Cardiac muscle cell (in vitro differentiated cells and primary cell): ENCODE measurements around the gene FAM89B. TPM values are rescaled to one million over a fixed set of nuclear protein-coding genes. Genes with fewer than 3 reads are reported as not detected.

Experiments
- DNase-seq, 2 donors: peaks; one replicate each; pipeline versions ENCODE4 v3.0.0 to v3.0.0-alpha.2; 2010 to 2017; ENCODE audit warnings: low read depth in 1 of 2, low spot score in 1 of 2
- H3K27ac ChIP-seq: fragments of 200-600 bp; sonication (generic); 2 replicates; pipeline ENCODE4 v1.5.1; 2016
- H3K27me3 ChIP-seq: fragments of 200-600 bp; sonication (generic); 2 replicates; pipeline ENCODE4 v1.6.0; 2016; ENCODE audit warnings: control low read depth
- H3K36me3 ChIP-seq: fragments of 200-600 bp; sonication (generic); 2 replicates; pipeline ENCODE4 v1.5.1; 2016; ENCODE audit warnings: control low read depth
- H3K4me1 ChIP-seq: fragments of 200-600 bp; sonication (generic); 2 replicates; pipeline ENCODE4 v1.8.1; 2017; ENCODE audit warnings: low read depth, mild to moderate bottlenecking, mixed run types
- H3K4me3 ChIP-seq: fragments of 200-600 bp; sonication (generic); 2 replicates; pipeline ENCODE4 v1.5.1; 2016; ENCODE audit warnings: mild to moderate bottlenecking
- H3K9me3 ChIP-seq: fragments of 200-600 bp; sonication (generic); 2 replicates; pipeline ENCODE4 v1.5.1; 2017; ENCODE audit warnings: low read depth, mild to moderate bottlenecking, control low read depth
- polyA plus RNA-seq: library from polyadenylated mRNA; unstranded; fragments of >200 nt; fragmentation: Nextera tagmentation; extraction: Ambion mirVana; gene quantifications from 2 replicates; pipeline ENCODE4 v1.2.1, GENCODE V29; 2016
- total RNA-seq: library from RNA; depleted of rRNA; stranded (reverse); fragments of >200 nt; gene quantifications from 2 replicates; pipeline ENCODE4 v1.2.3, GENCODE V29; 2016
- TF ChIP-seq, protein P1 (sequence below): IDR thresholded peaks from 2 replicates; pipeline ENCODE4 v1.5.1; 2012; ENCODE audit warnings: low read depth, mild to moderate bottlenecking, low read length

The FAM89B gene
- total and polyA plus RNA-seq, 2 experiments from 2014 or later: 42.9 to 132 TPM

- H3K27me3 ChIP-seq: peaks cover 24% of the 10 kb centered on the region
These were observed 34.0 kb upstream of the FAM89B start for GRCh38 chr11:65538232-65538914.

GRCh38 chr11:65538915-65539743 is 33.2 kb upstream of the FAM89B start:
- H3K27ac ChIP-seq: no peak overlapping the region
- TF ChIP-seq, protein P1, sequence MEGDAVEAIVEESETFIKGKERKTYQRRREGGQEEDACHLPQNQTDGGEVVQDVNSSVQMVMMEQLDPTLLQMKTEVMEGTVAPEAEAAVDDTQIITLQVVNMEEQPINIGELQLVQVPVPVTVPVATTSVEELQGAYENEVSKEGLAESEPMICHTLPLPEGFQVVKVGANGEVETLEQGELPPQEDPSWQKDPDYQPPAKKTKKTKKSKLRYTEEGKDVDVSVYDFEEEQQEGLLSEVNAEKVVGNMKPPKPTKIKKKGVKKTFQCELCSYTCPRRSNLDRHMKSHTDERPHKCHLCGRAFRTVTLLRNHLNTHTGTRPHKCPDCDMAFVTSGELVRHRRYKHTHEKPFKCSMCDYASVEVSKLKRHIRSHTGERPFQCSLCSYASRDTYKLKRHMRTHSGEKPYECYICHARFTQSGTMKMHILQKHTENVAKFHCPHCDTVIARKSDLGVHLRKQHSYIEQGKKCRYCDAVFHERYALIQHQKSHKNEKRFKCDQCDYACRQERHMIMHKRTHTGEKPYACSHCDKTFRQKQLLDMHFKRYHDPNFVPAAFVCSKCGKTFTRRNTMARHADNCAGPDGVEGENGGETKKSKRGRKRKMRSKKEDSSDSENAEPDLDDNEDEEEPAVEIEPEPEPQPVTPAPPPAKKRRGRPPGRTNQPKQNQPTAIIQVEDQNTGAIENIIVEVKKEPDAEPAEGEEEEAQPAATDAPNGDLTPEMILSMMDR: no peak
- H3K27me3 ChIP-seq: peaks cover 24% of the 10 kb centered on the region
- no peaks in the 10 kb centered on the region for H3K9me3 ChIP-seq
- peak overlapping the region; percentile 19 for H3K4me3 ChIP-seq
- no peaks in the 10 kb centered on the region for H3K4me1 ChIP-seq
- peaks cover 5% of the 10 kb centered on the region for H3K36me3 ChIP-seq
- no peak for DNase-seq

More at GRCh38 chr11:65538232-65538914, 34.0 kb upstream of the FAM89B start:
- Histone ChIP-seq H3K36me3 (peaks cover 5% of the 10 kb centered on the region), H3K9me3 (no peaks in the 10 kb centered on the region), H3K4me1 (no peaks in the 10 kb centered on the region), H3K4me3 (no peak overlapping the region), H3K27ac (no peak overlapping the region)
- no peak for DNase-seq
- TF ChIP-seq, protein P1: no peak

- peaks cover 24% of the 10 kb centered on the region for H3K27me3 ChIP-seq
- H3K9me3 ChIP-seq: no peaks in the 10 kb centered on the region
- TF ChIP-seq, protein P1: no peak
- peaks cover 5% of the 10 kb centered on the region for H3K36me3 ChIP-seq
- no peaks in the 10 kb centered on the region for H3K4me1 ChIP-seq
- H3K27ac ChIP-seq: no peak overlapping the region
- DNase-seq: no peak
- peak overlapping the region; percentile 19 for H3K4me3 ChIP-seq
These were observed 32.5 kb upstream of the FAM89B start for GRCh38 chr11:65539744-65540289.

- H3K36me3 ChIP-seq: peaks cover 3% of the 10 kb centered on the region
- H3K9me3 ChIP-seq: no peaks in the 10 kb centered on the region
- DNase-seq: peak; percentile 88 to 93
- H3K27ac ChIP-seq: no peak overlapping the region
- peaks cover 24% of the 10 kb centered on the region for H3K27me3 ChIP-seq
- no peaks in the 10 kb centered on the region for H3K4me1 ChIP-seq
- H3K4me3 ChIP-seq: peak overlapping the region; percentile 19
- TF ChIP-seq, protein P1: peak; percentile 79
These were observed 31.8 kb upstream of the FAM89B start for GRCh38 chr11:65540290-65541092.
